ENCODE results near the gene TBC1D2B. TPM values are rescaled to one million over a fixed set of nuclear protein-coding genes. Genes with fewer than 3 reads are reported as not detected.
A peak's percentile ranks its signal among the peaks of the same experiment; 100 is the strongest.

The TBC1D2B gene
- total RNA-seq, 1 experiment from 2014 or later = 50.0 TPM

- no TSS peak for BruUV-seq (replicated peaks)
- CTCF ChIA-PET = interaction anchor here (0.6 to 1.1 kb wide), 3 partner anchors 8 to 29 kb away, joined by 3 read pairs; no protein-coding TSS in a partner anchor
- intact Hi-C loops (cut with micrococcal nuclease; ENCODE audit: unreplicated experiment) = no loop called here
- peaks cover 32% of the 10 kb centered on the region for H3K36me3 Mint-ChIP-seq (ENCODE audit: insufficient read depth, unreplicated experiment)
- H3K27ac Mint-ChIP-seq (ENCODE audit: unreplicated experiment) = no peak overlapping the region
- TF ChIP-seq, protein P1, sequence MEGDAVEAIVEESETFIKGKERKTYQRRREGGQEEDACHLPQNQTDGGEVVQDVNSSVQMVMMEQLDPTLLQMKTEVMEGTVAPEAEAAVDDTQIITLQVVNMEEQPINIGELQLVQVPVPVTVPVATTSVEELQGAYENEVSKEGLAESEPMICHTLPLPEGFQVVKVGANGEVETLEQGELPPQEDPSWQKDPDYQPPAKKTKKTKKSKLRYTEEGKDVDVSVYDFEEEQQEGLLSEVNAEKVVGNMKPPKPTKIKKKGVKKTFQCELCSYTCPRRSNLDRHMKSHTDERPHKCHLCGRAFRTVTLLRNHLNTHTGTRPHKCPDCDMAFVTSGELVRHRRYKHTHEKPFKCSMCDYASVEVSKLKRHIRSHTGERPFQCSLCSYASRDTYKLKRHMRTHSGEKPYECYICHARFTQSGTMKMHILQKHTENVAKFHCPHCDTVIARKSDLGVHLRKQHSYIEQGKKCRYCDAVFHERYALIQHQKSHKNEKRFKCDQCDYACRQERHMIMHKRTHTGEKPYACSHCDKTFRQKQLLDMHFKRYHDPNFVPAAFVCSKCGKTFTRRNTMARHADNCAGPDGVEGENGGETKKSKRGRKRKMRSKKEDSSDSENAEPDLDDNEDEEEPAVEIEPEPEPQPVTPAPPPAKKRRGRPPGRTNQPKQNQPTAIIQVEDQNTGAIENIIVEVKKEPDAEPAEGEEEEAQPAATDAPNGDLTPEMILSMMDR (IDR thresholded peaks at IDR 0.05; ENCODE audit: unreplicated experiment) = no peak
- H3K9me3 Mint-ChIP-seq (ENCODE audit: low read depth, unreplicated experiment) = no peaks in the 10 kb centered on the region
- no peak overlapping the region for H3K4me3 Mint-ChIP-seq (ENCODE audit: low read depth, unreplicated experiment)
- peaks cover 28% of the 10 kb centered on the region for H3K4me1 Mint-ChIP-seq (ENCODE audit: low read depth, unreplicated experiment)
- H3K27me3 Mint-ChIP-seq (ENCODE audit: unreplicated experiment) = no peaks in the 10 kb centered on the region
- DNase-seq = no peak
Measured at GRCh38 chr15:78079298-78080087, 2.0 kb upstream of the TBC1D2B start.

GRCh38 chr15:78077871-78078210 lies 330 bp upstream of the TBC1D2B start:
- Mint-ChIP-seq H3K4me3 (ENCODE audit: low read depth, unreplicated experiment) (peak overlapping the region; percentile 85), H3K27ac (ENCODE audit: unreplicated experiment) (no peak overlapping the region)

DNA sequence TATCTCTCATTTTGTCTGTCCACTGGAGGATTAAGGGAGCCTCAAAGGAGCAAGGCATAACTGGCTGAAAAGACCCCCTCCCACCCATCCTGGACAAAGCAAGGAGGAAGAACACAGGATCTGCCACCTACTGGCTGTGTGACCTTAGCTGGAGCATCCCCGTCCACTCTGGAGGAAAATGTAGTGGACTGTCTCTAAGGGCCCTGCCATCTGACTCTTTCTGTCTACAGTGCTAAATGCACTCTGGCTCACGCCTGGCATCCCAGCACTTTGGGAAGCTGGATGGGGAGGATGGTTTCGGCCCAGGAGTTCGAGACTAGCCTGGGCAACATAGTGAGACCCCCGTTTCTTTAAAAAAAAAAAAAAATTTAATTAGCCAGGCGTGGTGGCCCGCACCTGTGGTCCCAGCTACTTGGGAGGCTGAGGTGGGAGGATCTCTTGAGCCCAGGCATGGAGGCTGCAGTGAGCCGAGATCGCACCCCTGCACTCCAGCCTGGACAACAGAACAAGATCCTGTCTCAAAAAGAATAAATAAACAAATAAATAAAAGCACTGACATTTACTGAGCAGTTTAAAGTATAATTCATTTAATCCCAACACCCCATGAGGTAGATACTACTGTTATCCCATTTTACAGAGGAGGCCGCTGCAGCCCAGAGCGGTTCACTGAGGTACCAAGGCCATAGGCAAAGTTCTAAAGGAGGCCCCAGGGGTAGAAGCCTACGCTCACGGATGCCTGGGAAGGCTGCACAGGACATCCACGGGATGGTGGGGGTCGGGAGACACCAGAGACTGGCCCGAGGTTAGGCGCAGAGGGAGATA lies 1.1 kb downstream of the TBC1D2B start:
- Mint-ChIP-seq H3K36me3 (ENCODE audit: insufficient read depth, unreplicated experiment) (peaks cover 32% of the 10 kb centered on the region), H3K27ac (ENCODE audit: unreplicated experiment) (peak overlapping the region; percentile 54), H3K9me3 (ENCODE audit: low read depth, unreplicated experiment) (no peaks in the 10 kb centered on the region), H3K4me3 (ENCODE audit: low read depth, unreplicated experiment) (peak overlapping the region; percentile 85), H3K4me1 (ENCODE audit: low read depth, unreplicated experiment) (peaks cover 28% of the 10 kb centered on the region), H3K27me3 (ENCODE audit: unreplicated experiment) (no peaks in the 10 kb centered on the region)
- TF ChIP-seq, protein P1 (IDR thresholded peaks at IDR 0.05; ENCODE audit: unreplicated experiment) = peak; percentile 14
- DNase-seq = no peak
- CTCF ChIA-PET = interaction anchor here (0.6 to 1.3 kb wide), 3 partner anchors 15 to 32 kb away, joined by 3 to 4 read pairs (median 4); no protein-coding TSS in a partner anchor
- BruUV-seq (replicated peaks) = TSS peak; percentile 21
- intact Hi-C loops (cut with micrococcal nuclease; ENCODE audit: unreplicated experiment) = no loop called here

More at GRCh38 chr15:78077871-78078210, 330 bp upstream of the TBC1D2B start:
- Mint-ChIP-seq H3K36me3 (ENCODE audit: insufficient read depth, unreplicated experiment) (peaks cover 32% of the 10 kb centered on the region), H3K9me3 (ENCODE audit: low read depth, unreplicated experiment) (no peaks in the 10 kb centered on the region), H3K4me1 (ENCODE audit: low read depth, unreplicated experiment) (peaks cover 28% of the 10 kb centered on the region), H3K27me3 (ENCODE audit: unreplicated experiment) (no peaks in the 10 kb centered on the region)
- BruUV-seq (replicated peaks) = no TSS peak
- CTCF ChIA-PET = no interaction called here
- TF ChIP-seq, protein P1 (IDR thresholded peaks at IDR 0.05; ENCODE audit: unreplicated experiment) = no peak
- no peak for DNase-seq
- intact Hi-C loops (cut with micrococcal nuclease; ENCODE audit: unreplicated experiment) = no loop called here

- intact Hi-C loops (cut with micrococcal nuclease; ENCODE audit: unreplicated experiment) = no loop called here
- H3K27me3 Mint-ChIP-seq (ENCODE audit: unreplicated experiment) = no peaks in the 10 kb centered on the region
- peaks cover 32% of the 10 kb centered on the region for H3K36me3 Mint-ChIP-seq (ENCODE audit: insufficient read depth, unreplicated experiment)
- H3K9me3 Mint-ChIP-seq (ENCODE audit: low read depth, unreplicated experiment) = no peaks in the 10 kb centered on the region
- peak overlapping the region; percentile 54 for H3K27ac Mint-ChIP-seq (ENCODE audit: unreplicated experiment)
- peak; percentile 53 for DNase-seq
- TF ChIP-seq, protein P1 (IDR thresholded peaks at IDR 0.05; ENCODE audit: unreplicated experiment) = no peak
- peaks cover 28% of the 10 kb centered on the region for H3K4me1 Mint-ChIP-seq (ENCODE audit: low read depth, unreplicated experiment)
- CTCF ChIA-PET = interaction anchor here (0.6 to 1.3 kb wide), 4 partner anchors 14 to 619 kb away, joined by 4 to 5 read pairs (median 4); no protein-coding TSS in a partner anchor
- peak overlapping the region; percentile 85 for H3K4me3 Mint-ChIP-seq (ENCODE audit: low read depth, unreplicated experiment)
- no TSS peak for BruUV-seq (replicated peaks)
Measured at GRCh38 chr15:78075490-78076230, 1.9 kb downstream of the TBC1D2B start.
